Colonic mucosa (tissue), 4 donors: ENCODE measurements around the gene SARS1. TPM values are rescaled to one million over a fixed set of nuclear protein-coding genes. Genes with fewer than 3 reads are reported as not detected.

Experiments
- DNase-seq: peaks from one replicate; pipeline ENCODE4 v3.0.0-alpha.2; 2020
- H3K27ac ChIP-seq: fragments of 200-600 bp; one replicate; pipeline ENCODE4 v1.8.0; 2021
- H3K27me3 ChIP-seq: fragments of 200-600 bp; one replicate; pipeline ENCODE4 v1.8.0; 2021
- H3K36me3 ChIP-seq: fragments of 200-600 bp; one replicate; pipeline ENCODE4 v1.8.0; 2021
- H3K4me1 ChIP-seq: fragments of 200-600 bp; one replicate; pipeline ENCODE4 v1.8.0; 2021; ENCODE audit warnings: mild to moderate bottlenecking
- H3K4me3 ChIP-seq: fragments of 200-600 bp; one replicate; pipeline ENCODE4 v1.8.0; 2021
- H3K9ac ChIP-seq, 2 donors: one replicate each; pipeline ENCODE4 v1.7.0; 2013; ENCODE audit warnings: control low read depth in 2 of 2, low read depth in 2 of 2, low read length in 2 of 2
- H3K9me3 ChIP-seq: fragments of 200-600 bp; one replicate; pipeline ENCODE4 v1.8.0; 2021
- intact Hi-C: fragments of 100-400 bp; cut with DNase I; formaldehyde crosslinking; loops from one replicate; pipeline ENCODE4 v1.14.1; 2022
- total RNA-seq, 2 donors: library from RNA; stranded (reverse); fragmentation: NEBNext Ultra II Directional in 1 of 2; extraction: Animal tissue kit (Norgen Biotek cat#: 25700) in 1 of 2; gene quantifications; one replicate each; pipeline ENCODE4 v1.2.1, GENCODE V29; 2021
- TF ChIP-seq, protein P1 (sequence below): fragments of 200-600 bp; IDR thresholded peaks from one replicate; pipeline ENCODE4 v1.8.0; 2022; ENCODE audit warnings: antibody characterized with exemption, mild to moderate bottlenecking
- donor health status: healthy.
- donor health status: DM: no; HTN: no; CAD: no.
- donor health status: DM: no; HTN: no; CAD: no.

The SARS1 gene
- total RNA-seq, 2 donors from 2014 or later = 139 to 193 TPM

GRCh38 chr1:109274533-109275476 lies 61.1 kb downstream of the SARS1 start:
- TF ChIP-seq, protein P1, sequence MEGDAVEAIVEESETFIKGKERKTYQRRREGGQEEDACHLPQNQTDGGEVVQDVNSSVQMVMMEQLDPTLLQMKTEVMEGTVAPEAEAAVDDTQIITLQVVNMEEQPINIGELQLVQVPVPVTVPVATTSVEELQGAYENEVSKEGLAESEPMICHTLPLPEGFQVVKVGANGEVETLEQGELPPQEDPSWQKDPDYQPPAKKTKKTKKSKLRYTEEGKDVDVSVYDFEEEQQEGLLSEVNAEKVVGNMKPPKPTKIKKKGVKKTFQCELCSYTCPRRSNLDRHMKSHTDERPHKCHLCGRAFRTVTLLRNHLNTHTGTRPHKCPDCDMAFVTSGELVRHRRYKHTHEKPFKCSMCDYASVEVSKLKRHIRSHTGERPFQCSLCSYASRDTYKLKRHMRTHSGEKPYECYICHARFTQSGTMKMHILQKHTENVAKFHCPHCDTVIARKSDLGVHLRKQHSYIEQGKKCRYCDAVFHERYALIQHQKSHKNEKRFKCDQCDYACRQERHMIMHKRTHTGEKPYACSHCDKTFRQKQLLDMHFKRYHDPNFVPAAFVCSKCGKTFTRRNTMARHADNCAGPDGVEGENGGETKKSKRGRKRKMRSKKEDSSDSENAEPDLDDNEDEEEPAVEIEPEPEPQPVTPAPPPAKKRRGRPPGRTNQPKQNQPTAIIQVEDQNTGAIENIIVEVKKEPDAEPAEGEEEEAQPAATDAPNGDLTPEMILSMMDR = no peak
- H3K36me3 ChIP-seq = no peaks in the 10 kb centered on the region
- no peaks in the 10 kb centered on the region for H3K27me3 ChIP-seq
- H3K4me3 ChIP-seq = no peak overlapping the region
- H3K4me1 ChIP-seq = peaks cover 15% of the 10 kb centered on the region
- intact Hi-C loops = no loop called here
- H3K9me3 ChIP-seq = no peaks in the 10 kb centered on the region
- peak; percentile 80 for DNase-seq
- no peak overlapping the region for H3K27ac ChIP-seq
- peak overlapping the region in 1 of 2 donors; percentile 19 for H3K9ac ChIP-seq

DNA sequence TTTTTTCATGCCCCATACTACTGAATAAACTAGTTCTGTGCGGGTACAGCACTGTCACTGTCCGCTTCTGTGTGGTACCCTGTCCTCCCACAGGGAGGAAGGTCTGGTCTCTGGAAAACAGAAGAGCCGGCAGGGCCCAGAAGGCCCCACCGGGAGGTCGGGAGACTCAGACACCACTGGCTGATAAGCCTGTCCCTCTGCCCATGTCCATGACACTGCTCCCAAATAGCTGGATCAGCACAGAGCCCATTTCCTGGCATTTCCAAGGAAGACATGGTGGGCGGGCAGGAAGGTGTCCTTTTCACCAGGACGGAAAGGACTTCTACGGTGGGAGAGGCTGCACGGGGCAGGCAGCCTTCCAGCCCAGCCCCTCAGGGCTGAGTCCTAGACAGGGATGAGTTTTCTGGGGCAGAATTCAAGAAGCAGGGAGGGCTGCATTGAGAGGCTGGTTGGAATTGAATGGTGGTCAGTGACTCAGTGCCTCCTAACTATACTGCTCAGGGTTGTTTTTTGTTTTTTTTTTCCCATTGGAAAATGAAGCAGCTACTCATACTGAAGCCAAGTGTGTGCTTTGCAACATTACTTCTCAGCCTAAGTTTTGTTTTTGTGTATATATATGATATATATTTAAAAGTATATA lies 62.1 kb downstream of the SARS1 start:
- Histone ChIP-seq H3K4me1 (peaks cover 15% of the 10 kb centered on the region), H3K27ac (no peak overlapping the region), H3K27me3 (no peaks in the 10 kb centered on the region), H3K9me3 (no peaks in the 10 kb centered on the region), H3K4me3 (no peak overlapping the region), H3K9ac (no peak overlapping the region), H3K36me3 (no peaks in the 10 kb centered on the region)
- intact Hi-C loops = no loop called here
- TF ChIP-seq, protein P1 = no peak
- DNase-seq = no peak

DNA sequence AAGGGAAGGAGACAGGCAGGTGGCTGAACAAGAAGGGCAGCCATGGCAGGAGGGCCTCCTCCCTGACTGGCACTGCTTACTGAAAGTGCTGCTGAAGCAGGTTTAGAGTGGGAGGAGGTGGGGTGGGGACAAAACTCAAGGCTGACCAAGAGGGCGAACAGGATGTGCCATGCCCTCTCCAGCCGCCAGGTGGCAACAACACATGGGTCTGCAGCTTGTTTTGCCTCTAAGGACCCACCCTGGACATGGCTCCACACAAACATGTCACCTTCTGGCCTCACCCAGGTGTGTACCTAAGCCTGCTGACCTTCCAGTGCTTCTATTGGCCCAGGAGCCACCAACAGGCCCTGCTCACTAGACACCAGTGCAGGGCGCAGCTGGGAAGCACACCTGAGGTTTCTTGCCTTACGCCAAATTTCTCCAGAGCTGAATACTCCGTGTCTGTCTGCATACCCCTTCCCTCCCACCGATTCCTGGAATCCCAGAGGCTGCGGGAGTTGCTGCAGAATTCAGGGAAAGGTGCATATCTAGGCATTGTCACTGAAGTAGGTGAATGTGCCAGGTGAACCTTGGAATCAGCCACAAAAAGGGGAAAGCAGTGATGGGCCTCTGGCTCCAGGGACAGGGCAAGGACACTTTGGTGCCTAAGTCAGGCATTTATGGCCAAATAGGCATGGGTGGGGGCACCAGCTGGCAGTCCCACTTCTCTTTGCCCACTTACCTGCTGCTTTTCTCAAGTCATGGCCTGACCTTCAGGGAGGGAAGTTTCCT lies 63.9 kb downstream of the SARS1 start:
- H3K36me3 ChIP-seq = no peaks in the 10 kb centered on the region
- TF ChIP-seq, protein P1 = peak; percentile 84
- H3K27me3 ChIP-seq = no peaks in the 10 kb centered on the region
- H3K9me3 ChIP-seq = no peaks in the 10 kb centered on the region
- no peak overlapping the region for H3K4me3 ChIP-seq
- H3K4me1 ChIP-seq = peaks cover 26% of the 10 kb centered on the region
- H3K9ac ChIP-seq = peak overlapping the region in 1 of 2 donors; percentile 35
- intact Hi-C loops = no loop called here
- peak overlapping the region; percentile 44 for H3K27ac ChIP-seq
- DNase-seq = peak; percentile 94

GRCh38 chr1:109279615-109280278 lies 66.0 kb downstream of the SARS1 start:
- no peak overlapping the region for H3K27ac ChIP-seq
- H3K9ac ChIP-seq = no peak overlapping the region
- H3K36me3 ChIP-seq = no peaks in the 10 kb centered on the region
- H3K9me3 ChIP-seq = no peaks in the 10 kb centered on the region
- TF ChIP-seq, protein P1 = no peak
- DNase-seq = no peak
- H3K27me3 ChIP-seq = no peaks in the 10 kb centered on the region
- H3K4me1 ChIP-seq = peaks cover 21% of the 10 kb centered on the region
- H3K4me3 ChIP-seq = no peak overlapping the region
- intact Hi-C loops = loop anchor here (5.0 kb wide), 1 partner anchor 118 kb away; the partner anchor contains the start of gene SORT1
